ENCODE measurements around the gene KCNRG. TPM values are rescaled to one million over a fixed set of nuclear protein-coding genes. Genes with fewer than 3 reads are reported as not detected.
A peak's percentile ranks its signal among the peaks of the same experiment; 100 is the strongest.
"Not testable (repeated sequence)": the region's sequence is repeated elsewhere in the genome, so short reads cannot be mapped to it uniquely, and the experiment has no call there.

The KCNRG gene
- total RNA-seq, 1 donor from 2014 or later: 5.5 TPM

GRCh38 chr13:50012396-50013169 lies 2.7 kb upstream of the KCNRG start:
- DNase-seq (ENCODE audit: low read depth): peak; percentile 11

- no peak for DNase-seq (ENCODE audit: low read depth)
Observed at GRCh38 chr13:50014386-50014785, 858 bp upstream of the KCNRG start.

DNA sequence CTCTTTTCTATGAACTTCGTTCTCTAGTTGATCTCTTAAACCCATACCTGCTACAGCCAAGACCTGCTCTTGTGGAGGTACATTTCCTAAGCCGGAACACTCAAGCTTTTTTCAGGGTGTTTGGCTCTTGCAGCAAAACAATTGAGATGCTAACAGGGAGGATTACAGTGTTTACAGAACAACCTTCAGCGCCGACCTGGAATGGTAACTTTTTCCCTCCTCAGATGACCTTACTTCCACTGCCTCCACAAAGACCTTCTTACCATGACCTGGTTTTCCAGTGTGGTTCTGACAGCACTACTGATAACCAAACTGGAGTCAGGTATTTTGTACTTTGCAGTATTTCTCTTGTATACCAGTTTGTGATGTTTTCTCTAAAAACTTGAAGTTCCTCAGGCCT lies 506 bp downstream of the KCNRG start:
- DNase-seq (ENCODE audit: low read depth): no peak

DNA sequence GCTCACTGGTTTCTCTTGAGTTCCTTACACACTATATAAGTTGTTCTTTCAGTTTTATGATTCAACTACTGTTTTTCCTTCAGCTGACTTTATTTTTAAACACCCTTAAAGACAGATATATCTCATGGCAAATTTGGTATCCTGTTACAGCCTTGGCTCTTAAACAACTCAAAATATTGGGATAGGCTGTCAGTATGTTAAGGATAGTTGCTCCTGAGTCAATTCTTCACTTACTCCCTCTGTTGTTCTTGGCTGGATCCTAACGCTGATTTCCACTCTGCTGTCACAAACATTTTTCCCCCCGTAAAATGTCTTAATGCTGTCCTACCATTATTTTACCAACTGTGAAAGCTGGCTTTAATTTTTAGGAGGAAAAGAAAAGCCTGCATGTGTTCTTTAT lies 1.2 kb downstream of the KCNRG start:
- DNase-seq (ENCODE audit: low read depth): no peak

GRCh38 chr13:50017819-50018218 lies 2.6 kb downstream of the KCNRG start:
- no peak for DNase-seq (ENCODE audit: low read depth)

DNA sequence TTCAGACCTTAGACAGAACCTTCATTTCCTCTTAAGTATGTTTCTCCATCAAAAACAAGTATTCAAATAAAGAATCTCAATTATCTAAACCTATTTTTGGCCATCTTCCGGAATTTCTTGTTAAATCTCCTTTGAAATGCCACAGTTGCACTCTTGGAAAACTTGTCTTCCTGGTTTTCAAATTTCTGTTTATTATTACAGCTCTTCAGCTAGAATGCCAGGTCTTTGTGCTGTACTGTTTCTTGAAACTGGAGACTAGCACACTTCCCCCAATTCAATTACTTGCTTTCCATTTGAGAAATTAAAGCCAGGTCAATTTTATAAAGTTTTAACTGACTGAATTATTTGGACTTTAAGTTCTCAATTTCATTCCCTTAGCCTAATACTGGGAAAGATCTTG lies 10.2 kb downstream of the KCNRG start:
- no peak for DNase-seq (ENCODE audit: low read depth)

DNA sequence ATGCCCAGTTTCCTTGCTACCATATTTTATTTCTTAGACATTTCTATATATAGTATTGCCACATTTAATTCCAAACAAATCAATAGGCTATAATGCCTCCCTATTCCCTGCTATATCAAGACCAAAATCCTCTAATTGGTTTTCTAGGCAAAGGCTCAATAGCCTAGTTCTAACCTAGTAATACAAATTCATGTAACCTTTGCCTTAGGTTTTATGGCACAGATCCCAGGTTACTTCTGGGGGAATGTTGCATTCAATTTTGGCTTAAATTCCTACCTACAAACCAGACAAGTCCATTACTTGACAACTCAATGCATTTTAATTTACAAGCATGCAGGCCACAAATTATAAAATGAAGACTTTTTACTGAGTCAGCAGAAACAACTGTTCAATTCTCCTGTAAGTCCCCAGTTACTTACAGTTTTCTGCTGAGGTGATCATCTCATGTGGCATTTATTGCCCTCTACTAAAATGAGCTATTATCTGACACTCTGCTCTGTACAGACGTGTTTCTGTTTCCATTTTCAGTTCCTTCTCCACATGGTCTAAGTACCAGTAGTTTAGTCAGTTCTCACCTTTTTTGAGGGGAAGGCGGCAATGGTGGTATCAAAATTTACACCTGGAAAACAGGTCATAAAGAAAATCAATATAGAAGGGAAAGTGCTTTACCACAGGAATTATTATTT lies 11.7 kb downstream of the KCNRG start:
- no peak for DNase-seq (ENCODE audit: low read depth)

DNA sequence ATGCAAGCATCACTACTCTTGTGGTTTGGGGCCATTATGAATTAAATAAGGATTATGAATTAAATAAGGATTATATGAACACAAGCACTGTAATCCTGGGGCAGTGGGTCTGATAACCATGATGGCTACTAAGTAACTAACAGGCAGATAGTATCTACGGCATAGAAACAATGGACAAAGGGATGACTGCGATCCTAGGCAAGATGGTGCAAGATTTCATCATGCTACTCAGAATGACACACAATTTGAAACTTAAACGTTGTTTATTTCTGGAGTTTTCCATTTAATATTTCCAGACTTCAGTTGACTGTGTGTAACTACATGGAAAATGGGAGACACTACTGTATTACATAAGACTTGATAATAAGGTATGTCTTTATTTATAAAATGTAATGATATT lies 15.1 kb downstream of the KCNRG start:
- no peak for DNase-seq (ENCODE audit: low read depth)

DNA sequence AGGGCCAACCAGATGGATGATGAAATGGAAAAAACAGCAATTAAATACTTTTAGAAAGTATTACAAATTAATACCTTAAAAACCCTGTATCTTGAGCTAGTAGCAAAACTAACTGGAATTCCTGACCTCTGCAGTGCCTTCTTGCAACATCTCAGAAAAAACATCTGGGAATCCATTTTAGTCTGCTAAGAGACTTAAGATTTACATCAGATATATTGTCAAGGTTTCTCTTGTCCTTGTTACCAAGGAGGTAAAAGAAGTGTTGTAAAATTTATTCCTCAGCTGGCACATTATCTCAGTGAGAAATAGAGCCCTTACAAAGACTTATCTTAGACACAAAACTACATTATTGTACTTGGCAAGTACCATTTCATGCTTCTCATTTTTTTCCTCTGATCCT lies 18.5 kb downstream of the KCNRG start:
- DNase-seq (ENCODE audit: low read depth): peak; percentile 19

- no peak for DNase-seq (ENCODE audit: low read depth)
Observed at GRCh38 chr13:50037788-50038187, 22.5 kb downstream of the KCNRG start.

GRCh38 chr13:50038266-50038665 lies 23.0 kb downstream of the KCNRG start:
- DNase-seq (ENCODE audit: low read depth): no peak

- no peak for DNase-seq (ENCODE audit: low read depth)
Observed at GRCh38 chr13:50052478-50052877, 37.2 kb downstream of the KCNRG start.

DNA sequence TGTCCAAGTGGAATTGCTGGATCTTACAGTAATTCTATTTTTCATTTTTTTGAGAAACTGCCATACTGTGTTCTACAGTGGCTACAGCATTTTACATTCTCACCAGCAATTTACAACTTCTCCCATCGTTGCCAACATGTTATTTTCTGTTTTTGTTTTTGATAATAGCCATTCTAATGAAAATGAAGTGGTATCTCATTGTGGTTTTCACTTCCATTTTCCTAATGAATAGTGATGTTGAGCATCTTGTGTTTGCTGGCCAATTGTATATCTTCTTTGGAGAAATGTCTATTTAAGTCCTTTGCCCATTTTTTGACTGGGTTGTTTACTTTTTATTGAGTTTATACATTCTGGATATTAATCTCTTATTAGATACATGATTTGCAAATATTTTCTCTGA lies 38.6 kb downstream of the KCNRG start:
- no peak for DNase-seq (ENCODE audit: low read depth)

- DNase-seq (ENCODE audit: low read depth): no peak
Observed at GRCh38 chr13:50055454-50055853, 40.2 kb downstream of the KCNRG start.

DNA sequence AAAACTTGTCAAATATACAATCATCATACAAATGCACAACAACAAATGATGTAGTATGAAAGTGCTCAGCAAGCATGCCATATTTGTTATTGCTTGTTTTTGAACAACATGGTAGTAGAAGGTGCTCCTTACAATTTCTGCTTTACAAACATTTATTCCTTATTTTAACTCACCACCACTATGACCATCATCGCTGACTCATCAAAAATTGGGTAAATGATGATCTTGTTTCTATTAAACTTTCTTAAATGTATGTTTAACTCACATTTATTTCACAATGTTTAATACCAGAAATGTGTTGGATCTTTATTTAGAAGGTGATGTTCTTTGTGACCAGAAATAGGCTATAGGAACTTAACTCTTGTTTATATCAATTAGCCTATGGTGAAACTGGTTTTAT lies 45.5 kb downstream of the KCNRG start:
- no peak for DNase-seq (ENCODE audit: low read depth)

DNA sequence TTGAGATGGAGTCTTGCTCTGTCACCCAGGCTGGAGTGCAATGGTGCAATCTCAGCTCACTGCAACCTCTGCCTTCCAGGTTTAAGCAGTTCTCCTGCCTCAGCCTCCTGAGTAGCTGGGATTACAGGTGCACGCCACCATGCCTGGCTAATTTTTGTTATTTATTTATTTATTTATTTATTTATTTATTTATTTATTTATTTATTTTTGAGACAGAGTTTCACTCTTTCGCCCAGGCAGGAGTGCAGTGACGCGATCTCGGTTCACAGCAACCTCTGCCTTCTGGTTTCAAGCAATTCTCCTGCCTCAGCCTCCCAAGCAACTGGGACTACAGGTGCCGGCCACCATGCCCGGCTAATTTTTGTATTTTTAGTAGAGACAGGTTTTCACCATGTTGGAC lies 47.1 kb downstream of the KCNRG start:
- not testable (repeated sequence) for DNase-seq (ENCODE audit: low read depth)

DNA sequence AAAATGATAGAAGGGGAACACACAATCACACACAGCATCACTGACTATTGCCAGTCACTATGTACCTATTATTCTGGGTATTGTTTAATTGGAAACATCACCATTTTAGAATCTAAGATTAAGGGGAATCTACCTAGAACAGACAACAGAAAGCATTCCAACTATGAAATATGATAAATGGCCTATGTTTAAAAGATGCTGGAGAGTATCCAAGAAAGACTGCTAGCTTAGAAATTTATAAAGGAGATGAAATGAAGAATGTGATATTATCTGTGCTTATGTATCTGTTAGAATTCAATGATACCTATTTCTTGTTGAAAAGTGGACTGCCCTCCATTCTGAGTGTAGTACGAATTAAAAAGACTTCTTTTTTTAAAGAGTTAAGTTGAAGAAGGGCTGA lies 50.5 kb downstream of the KCNRG start:
- DNase-seq (ENCODE audit: low read depth): no peak

DNA sequence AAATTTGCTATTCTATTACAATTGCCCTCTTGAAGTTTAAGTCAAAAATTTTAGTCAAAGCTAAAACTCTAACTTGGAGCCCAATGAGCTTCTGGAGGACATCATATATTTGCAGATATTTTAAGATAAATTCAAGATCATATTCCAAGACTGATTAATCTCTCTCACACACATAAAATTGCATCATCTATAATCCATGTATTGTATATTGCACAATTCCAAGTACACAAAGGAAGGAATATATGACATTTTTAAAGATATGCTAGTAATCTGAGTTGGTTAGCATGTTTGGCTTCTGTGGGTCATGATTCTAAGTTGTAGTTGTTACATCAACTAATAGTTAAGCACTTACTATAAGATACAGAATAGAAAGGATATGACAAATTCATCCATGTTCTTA lies 53.3 kb downstream of the KCNRG start:
- DNase-seq (ENCODE audit: low read depth): no peak

- no peak for DNase-seq (ENCODE audit: low read depth)
Observed at GRCh38 chr13:50069261-50069660, 54.0 kb downstream of the KCNRG start.

DNA sequence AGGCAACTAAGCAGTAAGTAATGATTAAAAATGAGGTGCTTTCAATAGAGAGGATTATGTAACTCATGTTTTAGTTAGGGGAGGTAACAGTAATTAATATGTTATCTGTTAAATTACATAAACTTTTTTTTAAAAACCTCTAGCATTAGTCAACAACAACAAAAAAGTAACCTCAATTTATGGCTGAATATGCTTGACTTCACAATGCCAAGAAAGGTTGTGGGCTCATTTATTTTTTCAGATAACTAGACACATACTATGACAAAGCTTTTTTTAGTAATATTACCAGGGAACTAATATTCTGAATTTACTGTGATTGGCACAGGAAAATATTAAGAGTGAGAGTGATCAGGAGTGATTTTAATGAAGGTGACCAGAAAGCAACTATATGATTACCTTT lies 54.9 kb downstream of the KCNRG start:
- no peak for DNase-seq (ENCODE audit: low read depth)

All from renal cortical epithelial cell (primary cell).